Stimulated activated naive CD4-positive, alpha-beta T cell treated with Interleukin-2 at 50 U/mL for 16 hours (primary cell): ENCODE measurements around the gene KIF4A.

Source experiments
- DNase-seq: peaks from one replicate; lab custom pipeline; 2025; lab: John Stamatoyannopoulos, UW

The KIF4A gene

GRCh38 chrX:70402721-70403120, 112.8 kb downstream of the KIF4A start:
- no peak for DNase-seq

- DNase-seq, result no peak
Observed at GRCh38 chrX:70405003-70405402, 115.1 kb downstream of the KIF4A start.

- DNase-seq, result no peak
Observed at GRCh38 chrX:70410921-70411320, 121.0 kb downstream of the KIF4A start.

- DNase-seq, result no peak
Observed at GRCh38 chrX:70411475-70411874, 121.6 kb downstream of the KIF4A start.

- DNase-seq, result no peak
Observed at GRCh38 chrX:70421618-70422017, 131.7 kb downstream of the KIF4A start.

- no peak for DNase-seq
Observed at GRCh38 chrX:70422851-70423341, 133.0 kb downstream of the KIF4A start, which contains the start of gene GDPD2. TSS of gene GDPD2 (plus strand) at chrX:70423314. CDS start at chrX:70424985, 1,671 bp downstream.

- no peak for DNase-seq
Observed at GRCh38 chrX:70423936-70424675, 134.2 kb downstream of the KIF4A start.

GRCh38 chrX:70424801-70425200, 134.9 kb downstream of the KIF4A start:
- no peak for DNase-seq

GRCh38 chrX:70426286-70427278, 136.7 kb downstream of the KIF4A start:
- no peak for DNase-seq

- DNase-seq, result no peak
Observed at GRCh38 chrX:70427365-70427764, 137.5 kb downstream of the KIF4A start.

GRCh38 chrX:70429759-70430158, 139.9 kb downstream of the KIF4A start:
- DNase-seq, result no peak

GRCh38 chrX:70432936-70433847, 143.3 kb downstream of the KIF4A start:
- DNase-seq, result no peak

GRCh38 chrX:70433848-70434351, 144.0 kb downstream of the KIF4A start:
- peak; percentile 62 for DNase-seq

GRCh38 chrX:70434352-70434866, 144.5 kb downstream of the KIF4A start:
- DNase-seq, result peak; percentile 63

- DNase-seq, result no peak
Observed at GRCh38 chrX:70434914-70435586, 145.1 kb downstream of the KIF4A start.

GRCh38 chrX:70436343-70436742, 146.4 kb downstream of the KIF4A start:
- no peak for DNase-seq

- DNase-seq, result no peak
Observed at GRCh38 chrX:70437011-70437410, 147.1 kb downstream of the KIF4A start.

GRCh38 chrX:70437921-70438665, 148.2 kb downstream of the KIF4A start:
- DNase-seq, result no peak

- DNase-seq, result no peak
Observed at GRCh38 chrX:70439016-70439415, 149.1 kb downstream of the KIF4A start.

GRCh38 chrX:70442224-70442623, 152.3 kb downstream of the KIF4A start:
- no peak for DNase-seq
